Heart right ventricle (tissue), 16 donors: ENCODE results near the gene VPS51. TPM values are rescaled to one million over a fixed set of nuclear protein-coding genes. Genes with fewer than 3 reads are reported as not detected.

ENCODE experiments used
- ATAC-seq, 8 donors: fragments of 200-7000 bp; cut with Tn5 transposase; one replicate each; pipeline ENCODE4 v1.9.1; 2020; ENCODE audit warnings: mild to moderate bottlenecking in 8 of 8, moderate library complexity in 8 of 8, moderate number of reproducible peaks in 1 of 8
- DNase-seq, 2 donors: peaks; one replicate each; pipeline ENCODE4 v3.0.0-alpha.2; 2020
- H3K27ac ChIP-seq, 10 donors: fragments of 200-600 bp; sonication (generic) in 2 of 10; one replicate each; pipeline versions ENCODE4 v1.5.0 to v1.8.0; 2020 to 2022; ENCODE audit warnings: mild to moderate bottlenecking in 3 of 10
- H3K27me3 ChIP-seq, 7 donors: fragments of 200-600 bp; one replicate each; pipeline ENCODE4 v1.8.0; 2021 to 2022; ENCODE audit warnings: mild to moderate bottlenecking in 2 of 7
- H3K36me3 ChIP-seq, 9 donors: fragments of 200-600 bp; sonication (generic) in 1 of 9; one replicate each; pipeline versions ENCODE4 v1.5.0 to v1.8.0; 2020 to 2022; ENCODE audit warnings: mild to moderate bottlenecking in 2 of 9
- H3K4me1 ChIP-seq, 9 donors: fragments of 200-600 bp; sonication (generic) in 1 of 9; one replicate each; pipeline versions ENCODE4 v1.5.0 to v1.8.0; 2020 to 2022; ENCODE audit warnings: mild to moderate bottlenecking in 4 of 9
- H3K4me3 ChIP-seq, 10 donors: fragments of 200-600 bp; sonication (generic) in 2 of 10; one replicate each; pipeline versions ENCODE4 v1.5.0 to v1.8.0; 2020 to 2022; ENCODE audit warnings: mild to moderate bottlenecking in 7 of 10, moderate library complexity in 2 of 10
- H3K9me3 ChIP-seq, 11 donors: fragments of 200-600 bp in 10 of 11; sonication (generic) in 2 of 11; one replicate each; pipeline versions ENCODE4 v1.5.0 to v1.8.0; 2013 to 2022; ENCODE audit warnings: mild to moderate bottlenecking in 2 of 11, control low read depth in 1 of 11, moderate library complexity in 1 of 11
- CTCF ChIP-seq, 9 donors: fragments of 200-600 bp; sonication (generic) in 2 of 9; IDR thresholded peaks; one replicate each; pipeline versions ENCODE4 v1.5.0 to v1.8.0; 2021 to 2022; ENCODE audit warnings: antibody characterized with exemption in 9 of 9, mild to moderate bottlenecking in 5 of 9, moderate library complexity in 1 of 9
- WGBS, 2 donors: extraction: QIAGEN DNeasy Blood & Tissue Kit; methylation state at CpG; one replicate each; pipeline ENCODE4 v1.1.7; 2013; ENCODE audit warnings: inconsistent platforms in 1 of 2; 5-methylcytosine and 5-hydroxymethylcytosine counted together
- intact Hi-C, 10 donors: fragments of 100-400 bp; cut with DNase I; formaldehyde crosslinking; loops; one replicate each; pipeline versions ENCODE4 v1.11.1 to v1.14.2; 2022
- polyA plus RNA-seq, 2 donors: library from polyadenylated mRNA; stranded (reverse); fragments of 200-250 nt; gene quantifications; one replicate each; pipeline ENCODE4 v1.2.3, GENCODE V29; 2013
- total RNA-seq, 10 donors: library from RNA; stranded (reverse); fragmentation: NEBNext Ultra II Directional in 3 of 10; extraction: Animal tissue kit (Norgen Biotek cat#: 25700) in 3 of 10; gene quantifications; one replicate each; pipeline versions ENCODE4 v1.2.1 to v1.2.4, GENCODE V29; 2021 to 2023
- donor health status: Arrhythmogenic right ventricular cardiomyopathy.
- donor health status: ischemic (EF 13 %, LVEDD 7.1; RV severe dilation, severe dysfunction).
- donor health status: healthy with polysubstance abuse.
- donor health status: DM: no; HTN: yes; CAD: no.
- donor health status: DM: no; HTN: no; CAD: no.
- donor health status: ischemic (EF 25% LVEDD 6.9; RV normal size, moderate dysfunction).
- donor health status: ischemic (EF 25% LVEDD 5.7; RV mildly dilated, moderate dysfunction).
- donor health status: healthy.
- donor health status: DM: yes; HTN: yes; CAD: no.
- donor health status: Ischemic cardiomyopathy.
- donor health status: ischemic (EF 35%, LVEDD 5.7; RV mildly dilated, moderate dysfunction).
- donor health status: nonischemic (EF 11% LVEDD 7.7; RV severe dilation, severe dysfunction).
- donor health status: DM: yes; HTN: yes; CAD: no.
- donor health status: PGD.
- donor health status: ischemic (EF 29% LVEDD 5.4; RV normal size, mild dysfunction).
- donor health status: nonischemic (EF 23%, LVEDD 6.1; RV moderate dilation, normal function).

VPS51 gene
- total and polyA plus RNA-seq, 12 donors, result 79.2 to 123 (median 100) TPM

GRCh38 chr11:65132988-65133700 is 37.1 kb downstream of the VPS51 start:
- H3K27me3 ChIP-seq, result no peaks in the 10 kb centered on the region
- peak overlapping the region in 8 of 10 donors; percentile 95 to 100 (median 98) for H3K27ac ChIP-seq
- no peak for TF ChIP-seq CTCF (IDR thresholded peaks at IDR 0.05)
- peak overlapping the region; percentile 75 to 98 (median 88) for H3K4me3 ChIP-seq
- DNase-seq (peak in 1 of 2 donors; percentile 20), ATAC-seq (no peak)
- H3K4me1 ChIP-seq, result peaks cover 12 to 36% (median 27%) of the 10 kb centered on the region in 9 donors
- intact Hi-C loops, result loop anchor here in 2 of 10 donors (10.0 kb wide), 1 partner anchor 122 kb away; no protein-coding TSS in a partner anchor
- peaks cover 7 to 51% (median 39%) of the 10 kb centered on the region in 9 donors for H3K36me3 ChIP-seq
- 45 to 52% methylated on average over 18 of the region's 18 CpGs for WGBS, 2 donors
- no peaks in the 10 kb centered on the region for H3K9me3 ChIP-seq

- peak in 2 of 8 donors; percentile 0 to 8 for ATAC-seq
- Histone ChIP-seq H3K36me3 (peaks cover 7 to 46% (median 33%) of the 10 kb centered on the region in 9 donors), H3K9me3 (no peaks in the 10 kb centered on the region), H3K27me3 (no peaks in the 10 kb centered on the region), H3K4me1 (peaks cover 12 to 36% (median 27%) of the 10 kb centered on the region in 9 donors), H3K4me3 (peak overlapping the region; percentile 75 to 98 (median 88)), H3K27ac (peak overlapping the region; percentile 95 to 100 (median 98))
- intact Hi-C loops, result loop anchor here in 3 of 10 donors (1.0 to 10.0 kb wide), 2 partner anchors 48 to 121 kb away; partner anchors contain the start of gene CAPN1 (in 1 of the 3)
- 1 to 2% methylated on average over 20 of the region's 20 CpGs for WGBS, 2 donors
- no peak for TF ChIP-seq CTCF (IDR thresholded peaks at IDR 0.05)
- DNase-seq, result peak; percentile 42 to 48
These were observed 37.7 kb downstream of the VPS51 start for GRCh38 chr11:65133724-65134123.

- Histone ChIP-seq H3K27me3 (no peaks in the 10 kb centered on the region), H3K9me3 (no peaks in the 10 kb centered on the region), H3K4me1 (peaks cover 12 to 36% (median 27%) of the 10 kb centered on the region in 9 donors), H3K36me3 (peaks cover 7 to 39% (median 26%) of the 10 kb centered on the region in 9 donors), H3K27ac (peak within 1 kb of the TSS; percentile 95 to 100 (median 98)), H3K4me3 (peak within 1 kb of the TSS; percentile 75 to 98 (median 88))
- 0% methylated on average over 53 to 60 of the region's 60 CpGs for WGBS, 2 donors
- peak; percentile 90 to 96 (median 94) for ATAC-seq
- no peak for TF ChIP-seq CTCF (IDR thresholded peaks at IDR 0.05)
- DNase-seq, result peak; percentile 91 to 92
- intact Hi-C loops, result loop anchor here in 3 of 10 donors (1.0 to 10.0 kb wide), 2 partner anchors 47 to 120 kb away; partner anchors contain the start of gene CAPN1 (in 1 of the 3)
These were observed 38.4 kb downstream of the VPS51 start, which contains the start of gene SYVN1 for GRCh38 chr11:65134240-65134951. SYVN1 (minus strand) TSS chr11:65134519; CDS start chr11:65133601, 918 bp downstream.
